Umbilical cord (tissue), 2 donors: ENCODE data around the gene HCAR3. TPM values are rescaled to one million over a fixed set of nuclear protein-coding genes. Genes with fewer than 3 reads are reported as not detected.
"Not testable (repeated sequence)": the region's sequence is repeated elsewhere in the genome, so short reads cannot be mapped to it uniquely, and the experiment has no call there.

ENCODE experiments used
- DNase-seq: peaks from one replicate; pipeline ENCODE4 v3.0.0-alpha.2; 2015; ENCODE audit warnings: low spot score
- total RNA-seq: library from RNA; depleted of rRNA; stranded (reverse); fragments of >200 nt; gene quantifications from one replicate; pipeline ENCODE4 v1.2.3, GENCODE V29; 2014; ENCODE audit warnings: low replicate concordance; ENCODE audit not compliant: insufficient read depth

HCAR3 gene
- total RNA-seq, 1 donor from 2014 or later: 0.96 TPM

- no peak for DNase-seq
These were observed 5.8 kb upstream of the HCAR3 start for GRCh38 chr12:122722387-122722786.

GRCh38 chr12:122721057-122721545 lies 4.5 kb upstream of the HCAR3 start:
- peak; percentile 62 for DNase-seq

GRCh38 chr12:122715211-122715610 lies 1.4 kb downstream of the HCAR3 start:
- DNase-seq: not testable (repeated sequence)

- not testable (repeated sequence) for DNase-seq
These were observed 3.0 kb downstream of the HCAR3 start for GRCh38 chr12:122713491-122714188.

GRCh38 chr12:122711266-122711665 lies 5.3 kb downstream of the HCAR3 start:
- not testable (repeated sequence) for DNase-seq

GRCh38 chr12:122710341-122710740 lies 6.3 kb downstream of the HCAR3 start:
- DNase-seq: peak; percentile 62

GRCh38 chr12:122709287-122709686 lies 7.3 kb downstream of the HCAR3 start:
- not testable (repeated sequence) for DNase-seq

GRCh38 chr12:122703841-122704240 lies 12.8 kb downstream of the HCAR3 start:
- not testable (repeated sequence) for DNase-seq

- not testable (repeated sequence) for DNase-seq
These were observed 13.6 kb downstream of the HCAR3 start, which contains the start of gene HCAR2 for GRCh38 chr12:122702890-122703611. TSS of gene HCAR2 (minus strand) at chr12:122703357. CDS start at chr12:122703283, 74 bp downstream.

GRCh38 chr12:122701481-122701880 lies 15.1 kb downstream of the HCAR3 start:
- not testable (repeated sequence) for DNase-seq

GRCh38 chr12:122700038-122700710 lies 16.4 kb downstream of the HCAR3 start:
- DNase-seq: not testable (repeated sequence)

GRCh38 chr12:122696922-122697321 lies 19.7 kb downstream of the HCAR3 start:
- not testable (repeated sequence) for DNase-seq

- DNase-seq: no peak
These were observed 25.0 kb downstream of the HCAR3 start for GRCh38 chr12:122691566-122691965.

GRCh38 chr12:122688291-122688690 lies 28.3 kb downstream of the HCAR3 start:
- no peak for DNase-seq

- peak; percentile 80 for DNase-seq
These were observed 29.5 kb downstream of the HCAR3 start for GRCh38 chr12:122687086-122687485.

GRCh38 chr12:122686538-122686937 lies 30.1 kb downstream of the HCAR3 start:
- DNase-seq: no peak

GRCh38 chr12:122684297-122684813 lies 32.3 kb downstream of the HCAR3 start:
- no peak for DNase-seq

- no peak for DNase-seq
These were observed 34.8 kb downstream of the HCAR3 start for GRCh38 chr12:122681814-122682213.

- not testable (repeated sequence) for DNase-seq
These were observed 35.6 kb downstream of the HCAR3 start for GRCh38 chr12:122680989-122681388.

GRCh38 chr12:122676781-122677180 lies 39.8 kb downstream of the HCAR3 start:
- not testable (repeated sequence) for DNase-seq

- DNase-seq: not testable (repeated sequence)
These were observed 40.6 kb downstream of the HCAR3 start for GRCh38 chr12:122676015-122676414.

GRCh38 chr12:122672515-122672914 lies 44.1 kb downstream of the HCAR3 start:
- DNase-seq: no peak
